IMR-90 (cell line): ENCODE measurements around the gene CAPS2. TPM values are rescaled to one million over a fixed set of nuclear protein-coding genes. Genes with fewer than 3 reads are reported as not detected.

Source experiments
- ATAC-seq: fragments of 200-7000 bp; cut with Tn5 transposase; 2 replicates; pipeline ENCODE4 v1.9.1; 2020; ENCODE audit warnings: low read depth, mild to moderate bottlenecking, moderate library complexity
- BruUV-seq: library from RNA; stranded (reverse); fragments of 400-500 nt; replicated peaks from 2 replicates; lab custom pipeline; 2021; lab: Mats Ljungman, UMichigan
- CTCF ChIA-PET: fragments of 300-600 bp; formaldehyde crosslinking; extraction: SDS; loops from one replicate; lab custom pipeline; 2021; ENCODE audit warnings: antibody characterized with exemption; lab: Yijun Ruan, JAX
- POLR2A ChIA-PET: fragments of 300-600 bp; sonication (Branson Sonifier 250); formaldehyde crosslinking; loops from one replicate; lab custom pipeline; 2022; ENCODE audit warnings: antibody characterized with exemption; ENCODE audit not compliant: unreplicated experiment; lab: Charles Lee
- DNase-seq: peaks from one replicate; pipeline ENCODE4 v3.0.0; 2013
- H2AFZ ChIP-seq: replicated peaks from 2 replicates; pipeline ENCODE3; 2013; ENCODE audit warnings: low read length, mild to moderate bottlenecking; ENCODE audit not compliant: poor library complexity
- H2AK5ac ChIP-seq: 2 replicates; pipeline ENCODE4 v1.6.1; 2013; ENCODE audit warnings: low read depth, low read length, inconsistent platforms
- H2AK9ac ChIP-seq: replicated peaks from 2 replicates; pipeline ENCODE3; 2013; ENCODE audit warnings: mild to moderate bottlenecking, low read depth, low read length, moderate library complexity; ENCODE audit not compliant: poor library complexity
- H2BK120ac ChIP-seq: 2 replicates; pipeline ENCODE4 v1.6.1; 2013; ENCODE audit warnings: low read depth, low read length, inconsistent platforms
- H2BK15ac ChIP-seq: 3 replicates; pipeline ENCODE4 v1.6.1; 2013; ENCODE audit warnings: low read depth, low read length, inconsistent platforms
- H2BK20ac ChIP-seq: 2 replicates; pipeline ENCODE4 v1.6.1; 2013; ENCODE audit warnings: low read depth, mild to moderate bottlenecking, inconsistent platforms, low read length, moderate library complexity
- H2BK5ac ChIP-seq: 2 replicates; pipeline ENCODE4 v1.6.1; 2013; ENCODE audit warnings: mild to moderate bottlenecking, low read depth, low read length, inconsistent platforms; ENCODE audit not compliant: poor library complexity, severe bottlenecking
- H3K14ac ChIP-seq: replicated peaks from 2 replicates; pipeline ENCODE4 v1.6.1; 2013; ENCODE audit warnings: low read depth, low read length, inconsistent platforms
- H3K18ac ChIP-seq: 2 replicates; pipeline ENCODE4 v1.6.1; 2013; ENCODE audit warnings: low read depth, low read length, control low read depth
- H3K23ac ChIP-seq: 2 replicates; pipeline ENCODE4 v1.6.1; 2013; ENCODE audit warnings: low read depth, low read length, inconsistent platforms
- H3K27ac ChIP-seq: 2 replicates; pipeline ENCODE4 v1.5.1; 2013; ENCODE audit warnings: mild to moderate bottlenecking, control low read depth, low read length; ENCODE audit not compliant: insufficient read depth
- H3K27me3 ChIP-seq: 2 replicates; pipeline ENCODE4 v1.6.1; 2013; ENCODE audit warnings: low read length; ENCODE audit not compliant: control insufficient read depth, insufficient read depth
- H3K36me3 ChIP-seq: 2 replicates; pipeline ENCODE4 v1.6.1; 2013; ENCODE audit warnings: low read length, mixed read lengths; ENCODE audit not compliant: control insufficient read depth, insufficient read depth
- H3K4ac ChIP-seq: 2 replicates; pipeline ENCODE4 v1.6.1; 2013; ENCODE audit warnings: low read depth, low read length, inconsistent platforms
- H3K4me1 ChIP-seq: 2 replicates; pipeline ENCODE4 v1.6.1; 2013; ENCODE audit warnings: low read length, mixed read lengths; ENCODE audit not compliant: control insufficient read depth, insufficient read depth
- H3K4me2 ChIP-seq: 2 replicates; pipeline ENCODE4 v1.6.1; 2013; ENCODE audit warnings: low read depth, mild to moderate bottlenecking, control low read depth, low read length, moderate library complexity
- H3K4me3 ChIP-seq: 2 replicates; pipeline ENCODE4 v1.5.1; 2013; ENCODE audit warnings: low read depth, mild to moderate bottlenecking, control low read depth, low read length, moderate library complexity; ENCODE audit not compliant: insufficient read depth
- H3K56ac ChIP-seq: 2 replicates; pipeline ENCODE4 v1.6.1; 2013; ENCODE audit warnings: low read length, inconsistent platforms; ENCODE audit not compliant: insufficient read depth; ENCODE audit errors: extremely low read depth
- H3K79me1 ChIP-seq, 2 experiments: 2 replicates each; pipeline ENCODE4 v1.6.1; 2013; ENCODE audit warnings: low read length in 2 of 2, inconsistent platforms in 1 of 2, low read depth in 1 of 2
- H3K9ac ChIP-seq: 2 replicates; pipeline ENCODE4 v1.6.1; 2013; ENCODE audit warnings: low read depth, low read length, control low read depth
- H3K9me1 ChIP-seq: 2 replicates; pipeline ENCODE4 v1.6.1; 2013; ENCODE audit warnings: low read length, inconsistent platforms; ENCODE audit not compliant: insufficient read depth
- H3K9me3 ChIP-seq: 2 replicates; pipeline ENCODE4 v1.6.1; 2013; ENCODE audit warnings: low read length; ENCODE audit not compliant: control insufficient read depth, insufficient read depth
- H4K20me1 ChIP-seq: 2 replicates; pipeline ENCODE4 v1.6.1; 2013; ENCODE audit warnings: low read length, inconsistent platforms; ENCODE audit not compliant: insufficient read depth
- H4K5ac ChIP-seq: 2 replicates; pipeline ENCODE4 v1.6.1; 2013; ENCODE audit warnings: mild to moderate bottlenecking, low read depth, low read length, control low read depth
- H4K8ac ChIP-seq, 2 experiments: 2 replicates each; pipeline ENCODE4 v1.6.1; 2013; ENCODE audit warnings: low read depth in 2 of 2, low read length in 2 of 2, control low read depth in 1 of 2, inconsistent platforms in 1 of 2
- H4K91ac ChIP-seq: 2 replicates; pipeline ENCODE4 v1.6.1; 2013; ENCODE audit warnings: low read depth, low read length, inconsistent platforms; ENCODE audit not compliant: insufficient read depth
- FOS ChIP-seq: fragments of 150-350 bp; IDR thresholded peaks from 2 replicates; pipeline ENCODE4 v1.6.1; 2016; ENCODE audit warnings: low read depth, low read length
- POLR2A ChIP-seq: IDR thresholded peaks from 2 replicates; pipeline ENCODE4 v1.6.1; 2012; ENCODE audit warnings: mild to moderate bottlenecking, low read depth, low read length
- RCOR1 ChIP-seq: IDR thresholded peaks from 2 replicates; pipeline ENCODE4 v1.6.1; 2012; ENCODE audit warnings: mild to moderate bottlenecking, low read length, improper control_type of control experiment; ENCODE audit not compliant: insufficient replicate concordance
- USF2 ChIP-seq: fragments of 150-350 bp; IDR thresholded peaks from 2 replicates; pipeline ENCODE4 v1.6.1; 2017; ENCODE audit warnings: mild to moderate bottlenecking, antibody characterized with exemption, low read length, low read depth
- WGBS, 2 experiments: methylation state at CpG; one replicate each; pipeline versions ENCODE4 v1.1.5 to v1.1.7; 2013; ENCODE audit warnings: missing lambda C conversion rate in 2 of 2; ENCODE audit not compliant: insufficient read length in 1 of 2; ENCODE audit errors: extremely low coverage in 2 of 2; 5-methylcytosine and 5-hydroxymethylcytosine counted together
- dilution Hi-C: fragments of 300-500 bp; cut with HindIII; formaldehyde crosslinking; loops from one replicate; pipeline ENCODE4 v1.14.3; 2018; ENCODE audit warnings: low sequenced_read_pairs; ENCODE audit not compliant: unreplicated experiment
- in situ Hi-C: fragments of 300-500 bp; cut with MboI; formaldehyde crosslinking; loops from 3 replicates; pipeline ENCODE4 v1.14.3; 2019; ENCODE audit warnings: low sequenced_read_pairs, inconsistent platforms, mixed read lengths
- intact Hi-C: fragments of 100-400 bp; cut with micrococcal nuclease; formaldehyde crosslinking; loops from 2 replicates; pipeline ENCODE4 v1.10.0; 2022
- polyA plus RNA-seq, 3 experiments: library from polyadenylated mRNA; depleted of rRNA; stranded (reverse); fragments of >200 nt; gene quantifications; 2 replicates each; pipeline ENCODE4 v1.2.3, GENCODE V29; 2012; ENCODE audit warnings: low replicate concordance in 1 of 3
- total RNA-seq: library from RNA; depleted of rRNA; stranded (reverse); fragments of >200 nt; gene quantifications from 2 replicates; pipeline ENCODE4 v1.2.3, GENCODE V29; 2012

CAPS2 gene
- total and polyA plus RNA-seq, 2 of the 4 experiments (the other 2 are of a cell fraction), result 1.2 to 2.7 TPM

GRCh38 chr12:75275702-75276101 is 54.4 kb downstream of the CAPS2 start:
- dilution Hi-C loops, result no loop called here
- no peak overlapping the region for H2BK20ac ChIP-seq
- H3K4me1 ChIP-seq, result no peaks in the 10 kb centered on the region
- no peak overlapping the region for H2AK5ac ChIP-seq
- no peak overlapping the region for H3K9ac ChIP-seq
- TF ChIP-seq FOS, result no peak
- no peak for TF ChIP-seq USF2
- no peak for TF ChIP-seq POLR2A
- no peak for TF ChIP-seq RCOR1
- no peak overlapping the region for H4K91ac ChIP-seq
- no peak overlapping the region for H3K14ac ChIP-seq
- no peaks in the 10 kb centered on the region for H3K79me1 ChIP-seq
- H4K5ac ChIP-seq, result no peak overlapping the region
- H3K4me2 ChIP-seq, result no peak overlapping the region
- ChIA-PET POLR2A (no interaction called here), CTCF (no interaction called here)
- ATAC-seq, result no peak
- no peak overlapping the region for H3K4ac ChIP-seq
- no peaks in the 10 kb centered on the region; the same call in 1 of the 2 replicates for H3K27me3 ChIP-seq
- H2AFZ ChIP-seq, result no peak overlapping the region
- intact Hi-C loops, result no loop called here
- no peaks in the 10 kb centered on the region for H3K9me3 ChIP-seq
- no peak overlapping the region for H2AK9ac ChIP-seq
- no peak overlapping the region for H3K4me3 ChIP-seq
- no peak for DNase-seq
- H2BK120ac ChIP-seq, result no peak overlapping the region
- H3K18ac ChIP-seq, result no peak overlapping the region
- H2BK5ac ChIP-seq, result no peak overlapping the region
- no peaks in the 10 kb centered on the region for H3K36me3 ChIP-seq
- BruUV-seq, result no TSS peak
- in situ Hi-C loops, result loop anchor here (25.0 kb wide), 1 partner anchor 588 kb away; no protein-coding TSS in a partner anchor
- no peak overlapping the region for H3K56ac ChIP-seq
- 40% methylated on average over 1 of the region's 2 CpGs; no CpG with 5 or more reads in 1 of the 2 experiments for WGBS, 2 experiments
- no peaks in the 10 kb centered on the region for H4K20me1 ChIP-seq
- no peak overlapping the region for H2BK15ac ChIP-seq
- H3K23ac ChIP-seq, result no peak overlapping the region
- H4K8ac ChIP-seq, result no peak overlapping the region
- no peak overlapping the region for H3K27ac ChIP-seq
- H3K9me1 ChIP-seq, result no peaks in the 10 kb centered on the region
